ENCODE results near the gene LAG3. TPM values are rescaled to one million over a fixed set of nuclear protein-coding genes. Genes with fewer than 3 reads are reported as not detected.

LAG3 gene
- total and polyA plus RNA-seq, 10 of the 15 experiments (the other 5 are each of a cell fraction or from before 2014, with no cell fraction given): 0.52 to 4.2 (median 1.0) TPM; not detected in 1

DNA sequence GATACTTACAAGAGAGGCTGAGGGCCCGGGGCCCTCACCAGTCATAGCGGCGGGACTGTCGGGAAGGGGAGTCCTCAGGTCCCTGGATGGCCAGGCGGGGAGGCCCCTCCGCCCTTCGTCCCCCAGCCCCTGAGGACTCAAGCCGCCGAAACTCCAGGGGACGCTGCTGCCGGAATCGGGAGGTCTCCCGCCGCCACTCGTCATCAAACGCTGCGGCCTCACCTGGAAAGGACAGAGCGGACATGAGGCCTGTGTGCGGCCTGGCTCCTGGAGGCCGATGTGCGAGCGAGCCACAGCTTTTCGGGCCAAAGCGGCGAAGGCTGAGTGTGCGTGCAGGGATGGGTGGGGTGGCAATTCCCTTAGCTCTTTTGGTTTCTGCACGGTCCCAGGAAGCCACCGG lies 23.6 kb upstream of the LAG3 start (continued):
- no peak for TF ChIP-seq ASH2L (IDR thresholded peaks at IDR 0.05; ENCODE audit: borderline replicate concordance, low read depth)
- TF ChIP-seq NFYA (IDR thresholded peaks at IDR 0.05; ENCODE audit: borderline replicate concordance, low read depth, low read length): no peak
- no peak for TF ChIP-seq SREBF1 (IDR thresholded peaks at IDR 0.05; ENCODE audit: low read length)
- no peak for TF ChIP-seq NKRF (conservative IDR thresholded peaks at IDR 0.05)
- TF ChIP-seq TCF3 (IDR thresholded peaks at IDR 0.05; ENCODE audit: borderline replicate concordance, insufficient read depth, low read depth, low read length): no peak
- TF ChIP-seq BHLHE40 (IDR thresholded peaks at IDR 0.05; ENCODE audit: borderline replicate concordance in 1 of 2, low read depth in 2 of 2, low read length in 1 of 2): no peak
- TF ChIP-seq, protein P1, sequence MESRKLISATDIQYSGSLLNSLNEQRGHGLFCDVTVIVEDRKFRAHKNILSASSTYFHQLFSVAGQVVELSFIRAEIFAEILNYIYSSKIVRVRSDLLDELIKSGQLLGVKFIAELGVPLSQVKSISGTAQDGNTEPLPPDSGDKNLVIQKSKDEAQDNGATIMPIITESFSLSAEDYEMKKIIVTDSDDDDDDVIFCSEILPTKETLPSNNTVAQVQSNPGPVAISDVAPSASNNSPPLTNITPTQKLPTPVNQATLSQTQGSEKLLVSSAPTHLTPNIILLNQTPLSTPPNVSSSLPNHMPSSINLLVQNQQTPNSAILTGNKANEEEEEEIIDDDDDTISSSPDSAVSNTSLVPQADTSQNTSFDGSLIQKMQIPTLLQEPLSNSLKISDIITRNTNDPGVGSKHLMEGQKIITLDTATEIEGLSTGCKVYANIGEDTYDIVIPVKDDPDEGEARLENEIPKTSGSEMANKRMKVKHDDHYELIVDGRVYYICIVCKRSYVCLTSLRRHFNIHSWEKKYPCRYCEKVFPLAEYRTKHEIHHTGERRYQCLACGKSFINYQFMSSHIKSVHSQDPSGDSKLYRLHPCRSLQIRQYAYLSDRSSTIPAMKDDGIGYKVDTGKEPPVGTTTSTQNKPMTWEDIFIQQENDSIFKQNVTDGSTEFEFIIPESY (IDR thresholded peaks at IDR 0.05): no peak

GRCh38 chr12:6750506-6750905 lies 21.8 kb upstream of the LAG3 start:
- no peak overlapping the region for H2AFZ ChIP-seq (ENCODE audit: control insufficient read depth, low read depth, low read length)
- in situ Hi-C loops (cut with MboI): loop anchor here (5.0 kb wide), 1 partner anchor 77 kb away; the partner anchor contains the start of gene P3H3
- ATAC-seq: no peak
- DNase-seq (ENCODE audit: low read depth, low spot score): no peak
- SMC1A ChIA-PET (ENCODE audit: uncharacterized antibody, unreplicated experiment): no interaction called here
- CTCF ChIA-PET: no interaction called here
- H3K27ac ChIP-seq (ENCODE audit: control insufficient read depth, insufficient read depth): no peak overlapping the region; the same call in 1 of the 2 replicates
- no peaks in the 10 kb centered on the region for H4K20me1 ChIP-seq (ENCODE audit: control insufficient read depth, insufficient read depth)
- RAD21 ChIA-PET (ENCODE audit: unreplicated experiment): no interaction called here
- H3K9me3 ChIP-seq (replicated peaks; ENCODE audit: control insufficient read depth, insufficient read depth, low read length): no peaks in the 10 kb centered on the region
- H3K4me3 ChIP-seq: no peak overlapping the region
- no peak overlapping the region for H3K4me2 ChIP-seq (ENCODE audit: control insufficient read depth, insufficient read depth)
- POLR2A ChIA-PET: no interaction called here
- BruUV-seq (replicated peaks): no TSS peak
- no peaks in the 10 kb centered on the region for H3K27me3 ChIP-seq (replicated peaks in 1 of 2; ENCODE audit: control insufficient read depth in 2 of 2, insufficient read depth in 2 of 2, low read length in 1 of 2)
- peaks cover 20% of the 10 kb centered on the region for H3K4me1 ChIP-seq (ENCODE audit: control insufficient read depth, insufficient read depth, low read length)
- peaks cover 18% of the 10 kb centered on the region for H3K79me2 ChIP-seq (ENCODE audit: control insufficient read depth, insufficient read depth, low read length)
- no peak for FAIRE-seq
- no peak overlapping the region for H3K9ac ChIP-seq (ENCODE audit: control insufficient read depth, insufficient read depth, low read length)
- WGBS (ENCODE audit: insufficient coverage, insufficient replicate concordance, low lambda C conversion rate, missing lambda C conversion rate): 98% methylated on average over 4 of the region's 4 CpGs
- H3K36me3 ChIP-seq (ENCODE audit: control insufficient read depth in 2 of 2, insufficient read depth in 2 of 2, low read length in 1 of 2): peaks cover 6 to 14% of the 10 kb centered on the region in 2 experiments; a peak in 3 of 4 replicates
- intact Hi-C loops (cut with micrococcal nuclease; ENCODE audit: unreplicated experiment): no loop called here
- TF ChIP-seq CBX5 (IDR thresholded peaks at IDR 0.05; ENCODE audit: low read depth) (no peak), GATAD2B (conservative IDR thresholded peaks at IDR 0.05; ENCODE audit: low read depth) (no peak), PBX3 (IDR thresholded peaks at IDR 0.05; ENCODE audit: insufficient replicate concordance, low read depth, low read length) (no peak)

Measured in GM12878 (cell line).